NCI-H2029 treated with DMSO at 0.1 percent for 48 hours (cell line): ENCODE data around the gene IGSF9B.

Experiments used
- DNase-seq: peaks from one replicate; lab custom pipeline; 2025; lab: John Stamatoyannopoulos, UW

IGSF9B gene

DNA sequence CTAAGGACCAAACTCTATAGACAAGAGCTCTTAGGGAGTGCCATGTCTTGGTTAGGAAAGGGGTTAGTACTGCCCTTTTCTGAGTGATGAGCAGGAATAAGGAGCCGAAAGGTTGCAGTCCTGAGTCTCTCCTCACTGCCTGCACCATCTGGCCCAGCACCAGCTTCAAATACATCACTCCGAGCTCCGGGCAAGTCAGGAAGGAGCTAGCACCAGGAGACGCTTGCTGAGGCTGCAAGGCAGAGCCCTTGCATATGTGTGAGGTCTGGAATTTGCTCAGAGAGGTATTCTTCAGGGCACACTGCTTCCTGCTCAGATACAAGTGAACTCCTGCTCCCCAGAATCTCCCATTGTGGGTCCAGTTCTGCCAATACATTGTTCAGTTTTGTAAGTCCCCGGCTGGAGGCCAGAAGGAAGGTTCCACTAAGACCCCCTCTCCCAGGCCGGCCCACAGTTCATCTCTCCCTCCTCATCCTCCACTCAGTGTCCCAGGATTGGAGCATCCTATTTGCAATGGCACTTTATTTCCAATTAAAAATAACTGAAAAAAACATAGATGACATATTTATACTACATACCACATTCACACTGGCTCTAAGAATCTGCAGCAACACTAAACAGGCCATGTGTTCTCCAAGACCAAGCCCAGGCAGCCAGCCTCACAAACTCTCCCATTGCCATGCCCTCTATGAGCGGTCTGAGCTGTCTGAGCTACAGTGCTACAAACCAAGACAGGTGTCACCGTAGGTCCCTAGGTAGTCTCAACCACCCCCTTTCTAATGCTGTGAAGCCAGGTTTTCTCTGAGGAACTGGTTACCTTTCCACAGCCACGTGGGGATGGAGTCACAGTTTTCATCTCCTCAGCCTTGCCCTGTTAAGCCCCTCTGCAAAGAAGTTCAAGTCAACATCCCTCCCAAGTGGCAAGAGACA lies 56.3 kb downstream of the IGSF9B start:
- no peak for DNase-seq

DNA sequence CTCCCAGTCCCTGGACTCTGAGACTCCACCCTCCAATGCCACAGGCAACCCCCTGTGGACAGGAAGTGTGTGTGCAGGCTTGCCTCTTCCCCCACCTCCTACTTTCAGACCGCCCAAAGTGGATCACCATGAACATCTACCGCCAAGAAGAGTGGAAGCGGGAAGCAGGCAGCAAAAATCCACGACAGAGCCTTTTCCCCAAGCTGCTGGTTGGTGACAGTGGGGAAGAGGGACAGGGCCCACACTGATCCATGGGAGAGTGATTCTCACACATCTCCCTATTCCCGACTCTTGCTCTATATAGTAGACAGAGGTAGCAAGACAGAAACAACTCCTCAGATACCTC lies 58.0 kb downstream of the IGSF9B start:
- DNase-seq = no peak

DNA sequence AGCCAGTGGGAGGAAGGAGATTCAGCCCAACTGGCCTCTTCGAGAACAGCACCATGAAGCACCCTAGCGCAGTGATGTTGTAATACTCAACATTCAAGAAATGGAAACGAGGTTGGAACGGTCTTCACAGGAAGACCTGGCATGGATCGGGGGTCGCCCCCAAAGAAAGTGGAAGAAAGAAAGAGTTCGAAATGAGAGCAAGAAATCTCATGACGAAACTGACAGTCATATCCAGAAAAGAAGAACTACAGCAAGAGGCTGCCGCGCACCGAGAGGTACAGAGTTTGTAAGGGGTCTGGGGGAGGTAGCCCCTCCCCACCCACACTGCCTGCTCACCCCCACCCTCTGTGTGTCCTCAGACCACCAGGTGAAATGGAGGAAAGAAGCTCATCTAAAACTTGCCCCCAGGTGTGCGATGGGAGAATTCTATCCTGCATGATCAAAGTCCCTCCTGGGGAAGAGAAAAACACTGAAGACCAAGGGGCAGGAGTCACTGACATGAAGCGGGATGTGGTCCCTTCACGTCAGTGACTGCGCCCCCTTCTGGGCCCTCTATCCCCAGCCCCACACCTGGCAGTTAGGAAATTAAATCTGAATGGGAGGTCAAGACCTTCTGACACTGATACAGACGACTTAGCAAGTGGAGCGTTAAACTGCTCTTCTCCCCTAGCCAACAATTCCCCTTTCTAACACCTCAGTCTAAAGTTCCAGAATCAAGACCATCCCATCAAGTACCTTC lies 58.6 kb downstream of the IGSF9B start:
- no peak for DNase-seq

DNA sequence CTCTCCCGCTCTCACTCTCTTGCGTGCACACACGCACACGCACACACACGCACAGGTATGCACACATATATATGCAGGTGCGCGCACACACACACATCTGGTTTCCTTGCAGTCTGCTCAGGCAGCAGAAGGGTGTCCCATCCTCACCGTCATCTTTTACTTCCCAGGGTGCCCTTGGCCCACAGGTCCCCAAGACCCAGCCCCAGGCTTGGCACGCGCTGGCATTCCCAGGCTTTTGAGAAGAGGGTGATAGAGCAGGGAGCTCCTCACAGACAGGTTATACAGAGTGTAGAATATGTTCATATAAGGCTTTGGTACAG lies 59.5 kb downstream of the IGSF9B start:
- no peak for DNase-seq

DNA sequence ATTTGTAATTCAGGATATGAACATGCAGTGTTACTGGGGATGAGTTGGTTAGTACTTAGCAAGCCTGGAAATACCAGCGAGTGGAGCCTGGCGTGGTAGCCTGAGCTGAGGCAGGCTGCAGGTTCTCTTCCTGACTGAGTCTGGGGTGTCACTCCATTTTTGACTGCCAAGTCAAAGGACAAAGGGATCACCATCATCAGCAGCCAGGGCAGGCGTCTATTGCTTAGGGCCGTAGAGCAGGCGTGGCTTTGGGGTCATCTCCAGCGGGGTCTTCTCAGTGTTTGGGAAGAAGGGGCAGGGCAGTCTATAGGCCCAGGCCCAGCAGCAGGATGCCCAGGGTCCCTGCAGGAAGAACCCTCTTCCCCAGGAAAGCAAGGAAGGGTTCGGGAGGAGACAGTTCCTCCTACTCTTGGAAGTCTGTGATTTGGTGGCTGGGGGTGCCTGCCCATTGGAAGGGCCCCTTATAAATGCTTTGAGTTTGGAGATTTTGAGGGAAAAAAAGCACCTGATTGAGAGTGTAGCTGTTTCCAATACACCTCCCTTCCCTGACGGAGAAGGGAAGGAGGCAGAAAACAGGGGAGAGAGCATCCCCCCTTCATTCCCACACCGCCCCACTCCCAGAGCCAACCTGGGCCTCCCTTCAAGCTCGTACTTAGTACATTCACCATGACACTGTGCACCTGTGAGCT lies 60.0 kb downstream of the IGSF9B start:
- DNase-seq = no peak

DNA sequence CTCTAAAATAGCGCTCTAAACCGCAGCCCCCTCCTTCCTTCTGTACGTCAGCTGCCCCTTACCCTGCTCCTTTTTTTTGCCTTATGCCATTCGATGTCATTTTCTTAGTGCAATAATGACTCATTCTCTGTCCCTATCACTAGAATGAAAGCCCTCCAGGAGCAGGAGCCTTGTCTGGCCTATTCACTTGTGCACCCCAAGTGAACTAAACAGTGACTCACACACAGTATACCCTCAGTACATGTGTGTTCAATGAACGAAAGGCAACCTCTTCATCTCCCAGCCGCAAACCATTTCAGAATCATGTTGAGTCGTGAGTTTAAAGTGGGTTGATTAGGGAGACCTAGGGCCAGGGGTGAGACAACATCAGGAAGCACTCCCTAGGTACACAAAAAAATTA lies 60.7 kb downstream of the IGSF9B start:
- DNase-seq = no peak

DNA sequence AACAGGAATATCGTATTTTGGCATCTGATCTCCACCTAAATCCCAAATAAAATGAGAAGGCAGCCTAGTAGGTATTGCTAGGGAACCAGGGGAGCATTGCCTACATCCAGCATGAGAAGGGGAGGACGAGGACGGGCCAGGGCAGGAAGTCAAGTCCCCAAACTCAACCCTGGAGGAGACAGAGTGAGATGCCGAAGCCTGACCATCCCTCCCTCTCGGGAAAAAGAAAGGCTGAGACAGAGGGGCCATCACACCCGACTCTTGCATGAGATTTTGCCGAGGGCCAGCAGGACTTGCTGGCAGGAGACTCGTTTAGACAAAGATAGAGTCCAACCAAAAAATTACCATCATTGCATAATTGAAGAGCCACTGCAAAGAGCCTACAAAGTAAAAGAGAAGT lies 61.2 kb downstream of the IGSF9B start:
- DNase-seq = no peak

DNA sequence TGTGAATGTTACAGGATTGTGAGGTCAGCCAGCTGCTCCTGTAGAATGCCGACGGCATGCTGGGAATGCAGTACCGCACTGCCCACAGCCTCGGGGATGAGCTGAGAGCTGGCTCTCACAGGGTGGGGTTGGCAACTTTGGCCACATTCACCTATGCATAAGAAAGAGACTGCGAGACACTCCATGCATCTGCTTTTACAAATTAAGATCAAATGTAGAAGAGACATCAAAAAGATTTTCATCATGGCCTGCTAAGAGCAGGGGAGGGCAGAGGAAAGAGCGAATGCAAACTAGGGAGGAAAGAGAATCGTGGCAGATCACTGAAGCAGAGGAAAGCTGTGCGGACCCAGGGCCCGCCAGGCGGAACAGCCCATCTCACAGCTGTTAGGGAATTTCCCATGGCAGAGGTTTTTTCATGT lies 61.7 kb downstream of the IGSF9B start:
- DNase-seq = no peak

DNA sequence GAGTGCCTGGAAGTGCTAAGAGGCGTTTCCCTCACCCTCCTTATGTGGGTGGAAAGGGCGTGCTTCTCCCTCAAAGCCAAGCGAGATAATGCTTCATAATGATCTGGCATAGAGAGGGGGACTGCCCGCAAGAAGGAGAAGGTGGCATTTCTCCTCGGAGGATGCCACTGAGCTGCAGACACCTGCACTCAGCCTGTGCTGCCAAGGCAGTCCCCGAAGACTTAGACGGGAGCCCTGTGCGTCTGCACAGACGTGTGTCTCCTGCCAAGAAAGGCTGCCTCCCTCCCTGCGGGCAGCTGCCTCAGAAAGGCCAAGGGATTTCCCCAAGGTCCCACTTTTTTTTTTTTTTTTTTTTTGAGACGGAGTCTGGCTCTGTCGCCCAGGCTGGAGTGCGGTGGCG lies 63.4 kb downstream of the IGSF9B start:
- no peak for DNase-seq

DNA sequence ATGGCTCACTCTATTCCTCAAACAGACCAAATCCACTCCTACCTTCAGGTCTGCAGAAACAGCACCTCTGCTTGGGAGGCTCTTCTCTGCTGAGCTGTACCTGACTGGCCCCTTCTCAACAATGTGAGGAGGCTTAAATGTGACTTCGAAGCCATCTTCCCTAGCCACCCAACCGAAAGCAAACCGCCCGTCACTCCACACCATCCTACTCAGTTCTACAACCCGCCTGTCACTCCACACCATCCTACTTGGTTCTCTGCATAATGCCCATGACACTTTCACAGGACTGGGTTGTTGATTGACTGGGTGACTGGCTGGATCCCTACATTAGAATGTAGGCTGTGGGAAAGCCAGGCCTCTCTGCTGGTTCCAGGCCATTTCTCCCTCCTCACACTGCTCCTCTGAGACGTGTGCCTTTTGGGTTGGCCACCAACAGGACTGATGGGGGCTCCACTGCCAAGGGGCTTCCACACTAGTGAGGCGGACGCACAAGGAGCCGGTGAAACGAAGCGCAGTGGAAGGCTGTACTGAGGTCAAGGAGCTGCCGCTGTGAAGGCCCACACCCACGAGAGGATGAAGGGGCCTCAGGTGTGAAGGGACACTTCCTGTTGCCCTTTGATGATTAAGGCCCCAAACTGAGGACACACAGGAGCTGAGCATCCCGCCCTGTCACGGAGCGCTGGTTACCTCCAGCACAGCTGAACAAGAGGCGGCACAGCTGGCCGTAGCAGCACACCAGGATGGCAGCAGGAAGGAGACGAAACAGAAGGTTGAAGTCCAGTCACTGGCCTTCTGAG lies 64.0 kb downstream of the IGSF9B start:
- no peak for DNase-seq

DNA sequence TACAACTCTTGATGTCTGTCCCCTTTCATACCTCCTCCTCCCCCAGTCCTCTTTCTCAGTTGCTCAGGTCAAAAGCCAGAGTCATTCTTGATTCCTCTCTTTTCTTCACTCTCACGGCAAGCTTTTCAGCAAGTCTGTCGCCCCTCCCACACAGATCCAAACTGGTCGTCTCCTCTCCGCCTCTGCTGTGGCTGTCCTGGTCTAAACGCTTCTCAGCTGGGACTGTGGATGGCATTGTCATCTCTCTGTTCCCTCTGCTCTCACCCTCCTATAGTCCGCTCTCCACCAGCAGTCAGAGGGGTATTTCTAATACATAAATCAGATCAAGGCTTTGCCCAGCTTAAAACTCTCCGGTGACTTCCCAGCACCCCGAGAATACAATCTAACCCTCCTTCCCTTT lies 64.6 kb downstream of the IGSF9B start:
- no peak for DNase-seq

DNA sequence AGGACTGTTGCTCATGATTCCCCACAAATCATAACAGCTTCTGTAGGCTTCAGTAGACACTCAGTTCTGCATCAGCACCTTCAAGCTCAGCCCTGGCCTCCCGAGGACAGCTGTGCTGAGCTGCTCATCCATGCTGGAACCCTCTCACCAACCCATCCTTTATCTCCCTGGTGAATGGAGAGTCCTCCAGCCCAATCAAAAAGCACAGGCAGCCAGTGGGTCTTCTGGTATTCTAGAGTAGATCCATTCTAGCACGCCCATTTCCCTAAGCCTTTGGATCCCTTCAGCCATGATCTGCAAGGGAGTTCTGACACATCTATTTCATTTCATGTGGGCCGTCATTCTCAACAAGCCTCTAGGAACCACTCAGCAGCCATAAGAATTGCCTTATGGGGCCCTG lies 66.9 kb downstream of the IGSF9B start:
- no peak for DNase-seq

DNA sequence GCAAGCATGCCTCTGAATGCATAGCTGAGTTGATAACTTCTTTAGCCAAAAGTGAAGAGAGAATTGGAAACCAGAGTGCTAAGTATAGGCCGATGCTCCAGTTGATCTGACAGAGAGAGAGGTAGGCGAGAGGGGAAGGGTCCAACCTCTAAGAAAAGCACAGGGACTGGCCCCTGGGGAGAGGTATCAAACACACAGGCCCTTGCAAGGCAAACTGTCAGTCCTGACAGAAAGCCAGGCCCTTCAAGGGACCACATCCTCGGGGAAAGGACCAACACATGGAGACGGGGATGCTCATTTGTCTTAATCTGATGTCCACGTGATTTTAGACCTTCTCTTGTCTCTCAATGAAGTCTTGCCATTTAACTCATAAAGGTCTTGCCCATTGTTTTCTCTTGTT lies 67.6 kb downstream of the IGSF9B start:
- DNase-seq = no peak

DNA sequence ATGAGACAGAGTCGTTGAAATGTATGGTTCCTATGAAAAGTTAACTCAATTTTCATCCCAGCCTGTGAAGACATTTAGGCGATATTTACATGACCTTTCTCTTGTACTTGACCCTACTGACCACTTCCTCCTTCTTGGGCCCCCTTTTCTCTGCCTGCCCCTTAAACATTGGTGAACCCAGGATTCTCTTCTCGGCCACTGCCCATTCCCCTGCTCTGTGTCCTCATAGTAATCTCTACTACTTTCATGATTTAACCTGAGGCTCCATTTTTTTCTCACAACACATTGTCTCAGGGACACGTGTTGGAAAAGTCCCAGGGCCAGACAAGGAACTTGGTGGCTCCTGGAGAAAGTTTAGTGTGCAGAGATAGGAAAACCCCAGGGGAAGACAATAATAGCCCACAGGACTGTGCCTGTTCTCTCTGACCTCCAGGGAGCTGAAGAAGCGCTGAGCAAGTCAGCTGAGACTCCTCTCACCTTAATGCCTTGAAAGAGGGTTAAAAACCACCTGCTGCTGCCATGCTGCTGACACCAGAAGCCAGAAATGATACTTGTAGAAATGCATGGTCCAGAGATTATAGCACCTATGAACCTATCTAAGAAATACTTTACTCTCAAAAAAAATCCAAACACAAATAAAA lies 69.0 kb downstream of the IGSF9B start:
- DNase-seq = no peak

DNA sequence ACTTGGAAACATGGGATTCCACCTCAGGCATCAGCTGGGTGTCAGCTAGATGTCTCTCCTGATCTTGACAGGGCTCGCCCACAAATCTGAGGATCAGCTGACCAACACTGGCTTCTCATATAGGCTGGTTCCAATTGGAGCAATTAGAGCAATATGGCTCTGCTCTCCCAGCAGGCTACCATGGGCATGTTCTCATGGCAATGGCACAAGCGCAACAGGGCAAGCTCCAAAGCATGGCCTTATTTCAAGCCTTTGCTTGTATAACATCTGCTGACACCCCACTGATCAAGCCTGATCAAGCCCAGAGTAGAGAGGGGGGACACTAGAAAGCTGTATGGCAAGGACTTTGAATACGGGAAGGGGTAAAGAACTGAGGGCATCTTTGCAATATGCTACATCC lies 70.7 kb downstream of the IGSF9B start:
- no peak for DNase-seq

DNA sequence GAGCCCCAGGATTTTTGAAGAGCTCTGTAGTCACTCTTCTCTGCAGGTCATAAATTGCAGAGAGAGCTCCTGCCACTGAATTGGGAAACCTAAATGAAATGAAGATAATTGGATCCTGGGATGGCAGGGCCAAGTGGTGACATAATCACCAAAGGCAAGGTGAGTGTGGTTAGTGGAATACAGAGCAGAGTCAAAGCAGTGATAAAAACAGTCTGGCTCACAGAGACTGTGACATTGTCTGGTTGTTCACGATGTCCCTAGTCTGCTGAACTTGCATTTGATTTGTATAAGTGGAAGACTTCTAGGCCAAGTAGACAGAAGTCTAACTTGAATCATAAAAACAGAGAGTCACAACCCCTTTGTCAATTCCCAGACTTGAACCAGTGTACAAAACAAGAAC lies 84.6 kb downstream of the IGSF9B start:
- no peak for DNase-seq

DNA sequence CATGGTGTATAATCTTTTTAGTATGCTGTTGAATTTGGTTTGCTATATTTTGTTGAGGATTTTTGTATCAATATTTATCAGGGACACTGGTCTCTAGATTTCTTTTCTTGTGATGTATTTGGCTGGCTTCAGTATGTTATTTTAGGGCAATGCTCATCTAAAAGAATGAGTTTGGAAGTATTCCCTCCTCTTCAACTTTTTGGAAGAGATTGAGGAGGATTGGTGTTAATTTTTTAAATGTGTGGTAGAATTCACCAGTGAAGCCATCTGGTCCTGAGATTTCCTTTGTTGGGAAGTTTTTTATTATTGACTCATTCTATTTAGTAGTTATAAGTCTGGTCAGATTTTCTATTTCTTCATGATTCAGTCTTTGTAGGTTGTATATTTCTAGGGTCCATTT lies 89.3 kb downstream of the IGSF9B start:
- no peak for DNase-seq

DNA sequence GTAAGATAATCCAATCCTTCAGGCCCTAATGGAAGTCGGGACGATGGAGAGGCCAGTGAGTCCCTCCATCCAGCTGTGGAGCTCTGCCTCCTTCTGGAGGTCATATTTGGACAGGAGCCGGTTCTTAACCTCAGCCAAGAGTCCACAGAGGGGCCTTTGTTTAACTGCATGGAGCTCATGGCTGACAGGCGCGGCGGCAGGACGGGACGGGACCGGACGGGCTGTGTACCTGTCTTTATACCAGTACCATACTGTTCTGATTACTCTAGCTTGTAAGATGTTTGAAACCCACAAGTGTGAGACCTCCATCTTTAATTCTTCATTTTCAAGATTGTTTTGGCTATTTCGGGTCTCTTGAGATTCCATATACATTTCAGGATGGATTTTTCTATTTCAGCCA lies 91.3 kb downstream of the IGSF9B start:
- DNase-seq = no peak

DNA sequence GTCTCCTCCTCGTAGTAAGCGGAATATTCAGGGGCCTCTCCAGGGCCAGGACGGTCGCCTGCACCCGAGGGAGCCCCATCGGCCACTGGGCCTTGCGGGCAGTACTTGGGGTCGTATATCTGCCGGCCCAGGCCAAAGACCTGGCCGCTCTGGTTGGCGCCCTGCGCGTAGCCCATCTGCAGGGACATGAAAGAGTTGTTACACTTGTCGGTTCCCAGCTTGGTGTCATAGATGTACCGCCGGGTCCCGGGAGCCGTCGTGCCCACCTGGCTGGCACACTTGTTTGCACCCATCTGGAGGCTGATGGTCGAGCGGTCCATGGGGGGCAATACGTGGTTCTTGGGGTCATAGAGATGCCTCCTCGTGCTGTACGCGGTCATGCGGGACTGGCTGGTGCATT lies 92.0 kb downstream of the IGSF9B start:
- DNase-seq = no peak

DNA sequence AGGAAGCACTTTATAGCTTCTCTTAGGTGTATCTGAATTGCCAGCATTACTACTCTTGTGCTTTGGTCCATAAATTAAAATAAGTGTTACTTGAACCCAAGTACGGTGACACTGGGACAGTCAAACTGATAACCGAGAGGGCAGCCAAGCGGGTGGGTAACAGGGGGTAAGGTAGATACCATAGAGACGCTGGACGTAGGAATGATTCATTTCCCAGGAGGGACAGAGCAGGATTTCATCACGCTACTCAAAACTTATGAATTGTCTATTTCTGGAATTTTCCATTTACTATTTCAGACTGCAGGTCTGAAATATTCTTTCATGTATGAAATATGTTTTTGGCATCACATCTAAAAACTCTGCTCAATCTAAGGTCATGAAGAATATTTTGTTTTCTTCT lies 96.6 kb downstream of the IGSF9B start:
- DNase-seq = no peak
